HG02943 (cell line): ENCODE results near the gene WBP4.
"Not testable (repeated sequence)": the region's sequence is repeated elsewhere in the genome, so short reads cannot be mapped to it uniquely, and the experiment has no call there.

Source experiments
- ATAC-seq: cut with Tn5 transposase; IDR thresholded peaks from one replicate; pipeline ENCODE4 v1.9.1; 2021; ENCODE audit warnings: mild to moderate bottlenecking, low read depth, moderate library complexity; ENCODE audit not compliant: unreplicated experiment

The WBP4 gene

GRCh38 chr13:41061075-41061913 lies at the start of gene WBP4:
WBP4 (plus strand) TSS chr13:41061509; CDS start chr13:41061674, 165 bp downstream.
- peak; percentile 66 for ATAC-seq

- no peak for ATAC-seq
Measured at GRCh38 chr13:41012536-41012935, 48.8 kb upstream of the WBP4 start.

GRCh38 chr13:41013835-41014234 lies 47.5 kb upstream of the WBP4 start:
- no peak for ATAC-seq

GRCh38 chr13:41015920-41016319 lies 45.4 kb upstream of the WBP4 start:
- ATAC-seq, result no peak

GRCh38 chr13:41017159-41017558 lies 44.1 kb upstream of the WBP4 start:
- no peak for ATAC-seq

GRCh38 chr13:41017817-41018601 lies 43.3 kb upstream of the WBP4 start:
- no peak for ATAC-seq

GRCh38 chr13:41018602-41018948 lies 42.7 kb upstream of the WBP4 start:
- no peak for ATAC-seq

- peak; percentile 91 for ATAC-seq
Measured at GRCh38 chr13:41019011-41019487, 42.3 kb upstream of the WBP4 start, which contains the start of gene ELF1. ELF1 (minus strand) TSS chr13:41019316; CDS start chr13:40982054, 37,262 bp downstream.

- ATAC-seq, result peak; percentile 56
Measured at GRCh38 chr13:41019578-41020347, 41.5 kb upstream of the WBP4 start.

- no peak for ATAC-seq
Measured at GRCh38 chr13:41025518-41025917, 35.8 kb upstream of the WBP4 start.

- ATAC-seq, result no peak
Measured at GRCh38 chr13:41026788-41027187, 34.5 kb upstream of the WBP4 start.

GRCh38 chr13:41028051-41028450 lies 33.3 kb upstream of the WBP4 start:
- no peak for ATAC-seq

GRCh38 chr13:41029629-41030028 lies 31.7 kb upstream of the WBP4 start:
- no peak for ATAC-seq

GRCh38 chr13:41032691-41033376 lies 28.5 kb upstream of the WBP4 start:
- no peak for ATAC-seq

- no peak for ATAC-seq
Measured at GRCh38 chr13:41034382-41034781, 26.9 kb upstream of the WBP4 start.

GRCh38 chr13:41034881-41035280 lies 26.4 kb upstream of the WBP4 start:
- ATAC-seq, result no peak

GRCh38 chr13:41036557-41036956 lies 24.8 kb upstream of the WBP4 start:
- ATAC-seq, result not testable (repeated sequence)

- no peak for ATAC-seq
Measured at GRCh38 chr13:41039746-41040145, 21.6 kb upstream of the WBP4 start.

GRCh38 chr13:41040584-41041334 lies 20.6 kb upstream of the WBP4 start:
- ATAC-seq, result no peak
